HG03565 (cell line): ENCODE measurements around the gene ADARB2.
"Not testable (repeated sequence)": the region's sequence is repeated elsewhere in the genome, so short reads cannot be mapped to it uniquely, and the experiment has no call there.

ENCODE experiments used
- ATAC-seq: cut with Tn5 transposase; IDR thresholded peaks from one replicate; pipeline ENCODE4 v1.9.1; 2021; ENCODE audit warnings: mild to moderate bottlenecking, moderate library complexity; ENCODE audit not compliant: unreplicated experiment

Gene ADARB2

GRCh38 chr10:1339396-1339795, 397.9 kb downstream of the ADARB2 start:
- no peak for ATAC-seq

- ATAC-seq: no peak
Observed at GRCh38 chr10:1335642-1336041, 401.7 kb downstream of the ADARB2 start.

- no peak for ATAC-seq
Observed at GRCh38 chr10:1333981-1334380, 403.3 kb downstream of the ADARB2 start.

GRCh38 chr10:1331560-1331959, 405.8 kb downstream of the ADARB2 start:
- ATAC-seq: no peak

GRCh38 chr10:1329622-1330021, 407.7 kb downstream of the ADARB2 start:
- ATAC-seq: no peak

GRCh38 chr10:1328981-1329614, 408.2 kb downstream of the ADARB2 start:
- ATAC-seq: no peak

GRCh38 chr10:1328161-1328823, 409.0 kb downstream of the ADARB2 start:
- no peak for ATAC-seq

- no peak for ATAC-seq
Observed at GRCh38 chr10:1327759-1328158, 409.6 kb downstream of the ADARB2 start.

GRCh38 chr10:1326514-1326913, 410.8 kb downstream of the ADARB2 start:
- ATAC-seq: not testable (repeated sequence)

GRCh38 chr10:1324903-1325302, 412.4 kb downstream of the ADARB2 start:
- no peak for ATAC-seq

GRCh38 chr10:1323951-1324350, 413.4 kb downstream of the ADARB2 start:
- peak; percentile 88 for ATAC-seq

GRCh38 chr10:1320739-1321320, 416.5 kb downstream of the ADARB2 start:
- ATAC-seq: no peak

- no peak for ATAC-seq
Observed at GRCh38 chr10:1316809-1317143, 420.5 kb downstream of the ADARB2 start.

- ATAC-seq: no peak
Observed at GRCh38 chr10:1316121-1316808, 421.1 kb downstream of the ADARB2 start.

GRCh38 chr10:1315178-1315577, 422.1 kb downstream of the ADARB2 start:
- no peak for ATAC-seq

- no peak for ATAC-seq
Observed at GRCh38 chr10:1311726-1312125, 425.6 kb downstream of the ADARB2 start.

GRCh38 chr10:1310271-1310789, 427.0 kb downstream of the ADARB2 start:
- no peak for ATAC-seq

GRCh38 chr10:1309617-1310270, 427.6 kb downstream of the ADARB2 start:
- ATAC-seq: no peak

- no peak for ATAC-seq
Observed at GRCh38 chr10:1308962-1309616, 428.2 kb downstream of the ADARB2 start.

GRCh38 chr10:1308173-1308961, 429.0 kb downstream of the ADARB2 start:
- ATAC-seq: no peak
